GM21447 (cell line): ENCODE results near the gene FAM120B.

Source experiments
- ATAC-seq: cut with Tn5 transposase; IDR thresholded peaks from one replicate; pipeline ENCODE4 v1.9.1; 2021; ENCODE audit not compliant: unreplicated experiment

The FAM120B gene

DNA sequence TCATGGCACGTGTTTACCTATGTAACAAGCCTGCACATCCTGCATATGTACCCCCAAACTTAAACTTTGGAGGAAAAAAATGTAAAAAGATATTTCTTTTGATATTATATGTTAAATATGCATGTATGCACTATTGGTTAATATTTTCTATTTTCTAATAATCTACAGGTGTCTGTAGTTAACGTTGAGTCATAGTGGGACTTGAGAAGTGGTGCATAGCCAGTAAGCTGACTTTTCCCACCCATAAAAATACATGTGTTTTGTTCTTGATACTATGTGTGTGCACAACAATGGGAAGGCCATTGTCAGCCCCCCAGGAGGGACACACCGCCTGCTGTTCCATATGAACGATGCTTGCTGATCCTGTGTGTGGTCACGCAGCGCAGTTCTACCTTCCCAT, 49.1 kb downstream of the FAM120B start:
- ATAC-seq = no peak

DNA sequence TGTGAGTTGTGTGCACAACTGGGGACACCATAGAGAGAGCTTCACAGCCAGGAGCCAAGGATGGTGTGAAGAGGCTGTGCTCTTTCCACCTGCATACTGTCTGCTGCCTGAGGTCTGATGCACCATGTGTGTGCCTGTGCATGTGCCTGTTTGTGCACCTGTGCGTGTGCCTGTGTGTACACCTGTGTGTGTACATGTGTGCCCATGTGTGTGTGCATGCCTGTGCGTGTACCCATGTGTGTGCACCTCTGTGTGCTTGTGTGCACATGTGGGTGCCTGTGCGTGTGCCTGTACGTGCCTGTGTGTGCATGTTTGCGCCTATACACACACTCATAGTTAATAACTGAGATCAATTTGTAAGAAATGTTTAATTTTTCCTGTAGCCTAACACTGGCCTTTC, 51.3 kb downstream of the FAM120B start:
- ATAC-seq = no peak

DNA sequence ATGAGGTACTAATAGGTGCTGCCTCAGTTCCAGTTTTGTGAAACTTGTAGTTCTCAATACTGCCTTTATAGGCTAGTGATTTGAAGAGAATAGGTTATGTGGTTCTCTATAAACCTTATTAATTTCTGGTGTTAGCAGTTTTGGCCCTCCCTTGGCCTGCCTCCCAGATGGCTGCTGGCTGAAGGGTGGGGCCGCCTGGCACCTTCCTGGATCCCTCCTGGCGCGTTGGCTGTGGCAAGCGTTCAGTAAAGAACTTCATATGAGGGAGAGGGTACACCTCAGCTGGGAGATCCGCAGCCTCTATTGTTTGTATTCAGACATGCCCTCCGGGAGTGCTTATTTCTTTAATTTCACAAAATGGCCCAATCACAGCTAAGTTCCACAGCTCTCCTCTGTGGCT, 51.9 kb downstream of the FAM120B start:
- ATAC-seq = no peak

DNA sequence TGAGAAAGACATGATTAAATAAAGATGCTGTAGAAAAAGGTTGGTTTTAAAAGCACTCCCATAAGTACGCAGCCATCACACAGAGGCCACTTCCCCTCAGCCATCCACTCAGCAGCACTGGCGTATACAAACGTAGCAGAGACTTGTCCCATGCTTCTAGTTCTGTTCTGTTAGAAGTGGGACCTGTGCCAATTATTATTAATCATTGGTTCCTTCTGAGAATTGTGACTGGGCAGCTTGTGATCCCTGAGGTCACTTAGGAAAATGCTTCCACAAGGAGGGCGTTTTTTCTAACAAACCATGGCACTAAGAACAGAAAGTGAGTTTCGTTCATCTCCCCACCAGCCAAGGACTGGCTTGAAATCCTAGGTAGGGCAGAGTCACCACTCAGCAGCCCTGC, 53.9 kb downstream of the FAM120B start:
- no peak for ATAC-seq

DNA sequence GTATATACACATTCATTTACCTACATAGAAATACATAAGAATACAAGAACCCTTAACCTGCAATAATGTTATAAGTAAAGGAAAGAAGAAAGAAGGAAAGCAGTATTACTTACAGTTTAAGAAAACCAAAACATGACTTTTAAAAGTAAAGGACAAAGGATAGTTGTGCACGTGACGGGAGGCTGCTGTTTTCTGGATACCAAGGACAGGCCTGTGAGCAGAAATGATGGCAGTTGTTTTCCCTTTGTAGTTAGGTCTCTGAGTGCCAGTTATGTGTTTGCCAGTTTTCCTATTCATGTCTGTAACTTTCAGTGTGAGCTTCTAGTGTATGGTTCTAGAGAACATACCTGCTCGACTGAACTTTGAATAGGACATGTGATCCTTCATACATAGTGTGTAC, 54.8 kb downstream of the FAM120B start:
- no peak for ATAC-seq

DNA sequence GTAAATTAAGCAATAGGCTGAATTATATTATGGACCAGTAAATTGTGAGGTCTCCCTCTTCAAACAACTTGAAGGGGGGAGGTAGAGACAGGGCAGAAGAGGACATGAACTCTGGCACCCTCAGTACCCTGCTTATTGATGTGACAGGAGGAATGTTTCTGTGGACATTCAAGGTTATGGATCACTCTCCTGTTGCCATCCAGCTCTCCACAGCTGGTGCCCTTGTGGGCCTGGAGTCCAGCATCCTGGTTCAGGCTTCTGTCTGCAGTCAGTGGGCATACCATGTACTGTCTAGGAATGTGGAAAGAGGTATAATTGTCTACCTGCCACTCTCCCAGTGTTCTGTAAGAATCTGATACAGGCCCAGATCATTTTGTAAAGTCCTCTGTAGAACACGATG, 55.6 kb downstream of the FAM120B start:
- no peak for ATAC-seq

DNA sequence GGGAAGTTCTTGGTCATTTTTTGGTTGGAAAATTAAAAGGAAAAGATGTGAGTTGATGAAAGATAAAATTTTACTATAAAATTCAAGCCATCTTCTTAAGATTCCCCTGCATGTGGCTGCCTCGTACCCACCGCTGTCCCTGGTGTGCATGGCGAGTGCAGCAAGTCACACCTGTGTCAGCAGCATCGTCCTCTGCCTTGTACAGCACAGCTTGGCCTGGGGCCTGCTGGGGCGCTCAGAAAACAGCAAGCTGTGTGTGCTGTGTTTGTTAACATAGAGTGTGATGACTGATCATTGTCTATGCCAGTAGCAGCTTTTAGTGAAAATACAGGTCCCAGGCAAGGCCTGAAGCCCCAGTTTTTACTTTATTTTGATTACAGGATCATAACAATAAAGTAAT, 56.7 kb downstream of the FAM120B start:
- no peak for ATAC-seq

DNA sequence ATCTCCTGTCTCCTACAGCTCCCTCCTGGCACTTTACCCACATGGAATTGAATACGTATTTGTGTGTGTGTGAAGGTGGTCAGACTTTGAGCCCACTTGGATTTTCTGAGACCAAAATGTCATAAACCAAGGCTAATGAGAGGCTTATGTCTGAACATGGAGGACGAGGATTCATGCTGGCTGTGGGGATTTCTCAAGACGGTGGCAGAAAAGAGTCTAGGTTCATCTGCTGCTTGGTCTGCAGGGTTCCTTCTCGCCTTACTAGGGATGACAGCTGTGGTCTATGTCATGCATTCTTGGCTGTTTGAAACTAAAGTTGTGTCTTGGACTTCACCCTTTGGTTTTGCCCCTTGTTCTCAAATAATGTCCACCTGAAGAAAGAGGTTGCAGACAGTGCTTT, 58.6 kb downstream of the FAM120B start:
- ATAC-seq = no peak

DNA sequence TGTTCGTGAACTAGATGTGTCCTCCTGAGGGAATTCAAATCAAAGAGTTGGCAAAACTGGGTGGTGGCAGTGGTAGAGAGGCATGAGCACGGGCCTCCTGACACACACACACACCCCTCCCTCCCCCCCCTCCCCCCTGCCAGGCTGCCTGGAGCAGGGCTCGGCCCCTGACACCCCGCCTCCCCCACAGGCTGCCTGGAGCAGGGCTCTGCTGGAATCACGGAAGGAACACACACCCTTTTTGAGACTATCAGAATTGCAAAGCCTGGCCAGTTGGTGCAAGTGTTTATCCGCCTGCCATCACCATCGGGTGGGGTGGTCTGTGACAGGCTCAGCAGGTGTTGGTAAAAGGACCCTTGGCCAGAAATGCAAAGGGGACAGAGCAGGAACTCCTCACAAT, 59.0 kb downstream of the FAM120B start:
- ATAC-seq = no peak

DNA sequence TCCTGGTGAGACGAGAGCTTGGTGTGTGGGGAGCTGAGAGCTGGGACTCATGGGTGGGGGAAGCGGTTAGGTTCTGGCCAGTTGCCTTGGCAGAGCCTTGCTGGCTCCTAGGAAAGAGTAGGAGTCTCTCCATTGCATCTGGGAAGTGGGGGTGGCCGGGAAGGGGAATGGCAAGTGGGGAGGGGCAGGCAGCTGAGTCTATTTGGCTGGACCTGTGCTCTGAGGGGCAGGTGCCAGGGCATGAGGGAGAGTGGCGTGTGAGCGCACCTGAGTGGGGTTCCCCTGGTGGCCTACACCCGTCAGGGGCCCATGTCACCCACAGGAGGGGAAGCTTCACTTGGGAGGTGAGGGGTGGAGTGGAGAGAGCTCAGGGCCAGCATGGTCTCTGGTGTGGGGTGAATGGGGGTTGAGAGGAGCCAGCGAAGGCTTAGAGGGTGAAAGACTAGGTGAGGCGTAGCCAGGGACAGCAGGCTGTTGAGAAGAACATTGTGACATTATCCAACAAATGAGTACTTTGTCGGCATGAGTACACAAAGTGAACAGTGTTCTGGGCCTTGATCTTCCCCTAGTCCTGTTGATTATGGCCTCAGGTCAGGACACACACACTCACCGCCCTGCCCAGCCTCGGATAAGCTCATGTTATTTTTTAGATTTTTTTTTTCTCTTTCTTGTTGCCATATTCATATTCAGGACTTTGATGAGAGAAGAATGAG, 59.8 kb downstream of the FAM120B start:
- no peak for ATAC-seq

DNA sequence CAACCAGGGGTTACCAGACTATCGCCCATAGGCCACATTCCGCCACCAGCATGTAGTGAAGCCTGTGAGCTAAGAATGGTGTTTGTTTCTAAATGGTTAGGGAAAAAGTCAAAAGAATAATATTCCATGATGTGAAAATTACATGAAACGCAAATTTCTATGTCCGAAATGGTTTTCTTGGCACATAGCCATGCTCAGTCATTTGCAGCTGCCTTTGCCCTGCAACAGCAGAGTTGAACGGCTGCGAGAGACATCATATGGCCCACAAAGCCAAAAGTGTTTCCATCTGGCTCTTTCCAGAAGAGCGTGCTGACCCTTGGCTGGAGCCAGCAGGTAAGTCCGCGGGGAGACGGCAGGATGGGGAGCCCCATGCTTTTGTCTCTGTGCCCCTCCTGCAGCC, 60.7 kb downstream of the FAM120B start:
- no peak for ATAC-seq

DNA sequence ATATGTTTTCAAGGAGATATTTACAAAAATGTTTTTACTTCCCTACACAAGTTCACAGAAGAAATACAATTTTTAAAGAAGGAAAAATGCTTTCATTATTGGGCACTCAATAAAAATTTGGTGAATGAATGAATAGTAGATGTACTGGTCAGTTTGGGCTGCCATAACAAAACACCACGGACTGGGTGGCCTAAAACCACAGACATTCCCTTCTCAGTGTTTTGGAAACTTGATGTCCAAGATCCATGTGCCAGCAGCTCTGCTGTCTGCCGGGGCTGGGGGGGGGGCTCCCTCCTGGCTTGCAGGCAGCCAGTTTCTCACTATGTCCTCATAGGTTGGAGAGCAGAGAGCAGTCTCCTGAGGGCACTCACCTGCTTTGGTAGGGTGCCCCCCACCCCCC, 62.0 kb downstream of the FAM120B start:
- ATAC-seq = no peak

DNA sequence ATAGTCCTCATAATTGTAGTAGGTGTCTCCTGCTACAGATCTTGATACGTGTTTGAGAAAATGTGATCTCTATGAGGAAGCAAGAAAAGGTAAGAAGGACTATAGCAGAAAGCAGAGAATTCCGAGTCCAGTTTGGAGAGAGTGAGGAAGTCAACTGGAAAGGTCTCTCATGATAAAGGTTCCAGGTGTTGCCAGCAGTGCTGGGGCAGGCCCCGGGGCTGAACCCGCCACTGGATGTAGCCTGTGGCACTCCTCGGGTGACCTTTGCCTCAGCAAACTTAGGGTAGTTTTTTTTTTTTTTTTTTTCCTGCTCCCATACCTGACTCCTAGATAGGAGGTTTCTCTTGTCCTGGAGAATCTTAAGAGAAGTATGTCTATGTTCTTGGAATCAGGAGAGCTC, 62.8 kb downstream of the FAM120B start:
- no peak for ATAC-seq

DNA sequence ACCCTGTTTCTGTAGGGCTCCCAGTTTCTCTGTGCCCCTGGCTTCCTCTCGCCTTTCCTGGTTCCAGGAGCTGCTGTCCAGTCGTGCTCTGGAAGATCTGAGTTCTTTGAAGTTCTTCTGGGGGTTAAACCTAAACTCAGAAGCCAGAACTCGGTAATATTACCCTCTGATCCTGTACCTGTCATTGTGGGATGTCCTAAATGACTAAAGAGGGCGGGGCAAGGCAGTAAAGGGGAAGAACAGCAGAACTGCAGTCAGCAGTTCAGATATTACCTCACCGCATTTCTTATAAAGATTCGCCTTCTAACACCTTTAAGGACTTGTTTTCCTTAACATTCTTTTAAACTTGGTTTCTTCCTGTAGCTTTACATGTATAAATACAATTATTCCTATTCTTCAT, 63.9 kb downstream of the FAM120B start:
- peak; percentile 65 for ATAC-seq

DNA sequence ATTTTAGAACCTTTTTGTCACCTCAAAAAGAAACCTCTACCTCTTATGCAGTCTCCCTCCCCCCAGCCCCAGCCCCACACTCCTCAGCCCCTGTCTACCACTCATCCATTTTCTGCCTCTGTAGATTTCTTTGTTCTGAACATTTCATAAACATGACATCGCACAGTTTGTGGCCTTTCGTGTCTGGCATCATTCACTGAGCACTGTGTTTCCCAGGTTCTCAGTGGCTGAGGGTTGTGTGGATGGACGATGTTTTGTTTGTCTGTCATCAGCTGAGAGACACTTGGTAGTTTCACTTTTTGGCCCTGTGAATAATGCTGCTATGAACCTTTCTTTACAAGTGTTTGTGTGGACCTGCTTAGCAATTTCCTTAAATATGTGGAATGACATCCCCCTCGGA, 64.5 kb downstream of the FAM120B start:
- no peak for ATAC-seq

DNA sequence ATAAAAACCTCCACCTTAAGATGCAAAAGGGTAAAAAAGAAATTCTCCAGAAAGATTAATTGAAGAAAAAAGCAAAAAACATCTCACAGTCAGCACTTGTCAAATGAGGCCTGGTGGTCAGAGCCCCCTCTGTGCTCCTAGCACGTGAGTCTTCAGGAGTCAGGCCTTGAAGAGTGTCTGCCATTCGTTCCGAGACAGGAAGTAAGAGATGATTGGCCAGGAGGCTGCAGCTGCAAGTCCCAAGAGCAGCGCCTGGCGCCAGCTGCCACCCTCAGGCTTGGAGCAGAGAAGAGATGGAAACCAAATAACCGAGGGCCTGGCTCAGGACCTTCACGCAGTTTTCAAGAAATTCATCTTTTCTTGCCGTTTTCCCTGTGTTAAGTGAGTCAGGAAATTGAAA, 65.0 kb downstream of the FAM120B start:
- ATAC-seq = no peak

DNA sequence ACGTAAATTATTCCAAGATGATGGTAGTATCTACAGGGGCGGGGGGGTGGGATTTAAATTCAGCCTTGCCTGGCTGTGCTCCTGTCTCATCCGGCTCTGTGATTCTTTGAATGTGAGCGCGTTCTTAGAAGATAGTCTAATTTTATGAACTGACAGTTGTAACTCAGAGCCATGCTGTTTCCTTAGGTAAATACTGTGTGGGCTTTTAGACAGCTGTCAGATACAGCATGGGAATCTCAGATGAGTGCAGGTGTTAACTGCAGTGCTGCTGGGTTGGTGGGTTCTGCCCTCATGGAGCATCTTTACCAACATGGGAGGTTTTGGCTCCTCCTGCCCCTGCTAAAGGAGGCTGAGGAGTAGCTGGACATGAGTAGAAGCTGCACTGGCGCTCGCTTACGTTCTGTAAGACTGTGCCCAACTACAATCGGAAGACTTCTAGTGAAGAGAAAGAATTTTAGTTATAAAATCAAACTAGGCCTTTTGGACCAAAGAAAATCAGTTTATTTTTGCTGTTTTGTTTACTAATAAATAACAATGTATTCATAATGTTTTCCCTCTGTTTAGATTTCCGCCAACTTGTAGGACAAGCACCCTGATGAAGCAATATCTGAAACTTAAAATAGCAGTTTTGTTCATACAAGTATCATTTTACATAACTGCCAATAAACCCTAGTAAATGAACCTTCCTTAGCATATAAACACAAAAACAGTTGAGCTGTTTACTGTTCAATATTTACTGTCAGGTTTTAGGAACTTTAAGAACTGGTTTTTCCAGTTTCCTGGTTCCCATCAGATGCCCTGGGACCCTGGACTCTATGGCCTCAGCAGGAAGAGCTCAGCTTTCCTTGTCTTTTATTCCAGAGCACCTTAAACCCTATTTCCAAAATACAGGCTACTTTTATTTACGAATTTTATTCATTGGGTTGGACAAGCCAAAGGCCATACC, 66.1 kb downstream of the FAM120B start:
- ATAC-seq = no peak

DNA sequence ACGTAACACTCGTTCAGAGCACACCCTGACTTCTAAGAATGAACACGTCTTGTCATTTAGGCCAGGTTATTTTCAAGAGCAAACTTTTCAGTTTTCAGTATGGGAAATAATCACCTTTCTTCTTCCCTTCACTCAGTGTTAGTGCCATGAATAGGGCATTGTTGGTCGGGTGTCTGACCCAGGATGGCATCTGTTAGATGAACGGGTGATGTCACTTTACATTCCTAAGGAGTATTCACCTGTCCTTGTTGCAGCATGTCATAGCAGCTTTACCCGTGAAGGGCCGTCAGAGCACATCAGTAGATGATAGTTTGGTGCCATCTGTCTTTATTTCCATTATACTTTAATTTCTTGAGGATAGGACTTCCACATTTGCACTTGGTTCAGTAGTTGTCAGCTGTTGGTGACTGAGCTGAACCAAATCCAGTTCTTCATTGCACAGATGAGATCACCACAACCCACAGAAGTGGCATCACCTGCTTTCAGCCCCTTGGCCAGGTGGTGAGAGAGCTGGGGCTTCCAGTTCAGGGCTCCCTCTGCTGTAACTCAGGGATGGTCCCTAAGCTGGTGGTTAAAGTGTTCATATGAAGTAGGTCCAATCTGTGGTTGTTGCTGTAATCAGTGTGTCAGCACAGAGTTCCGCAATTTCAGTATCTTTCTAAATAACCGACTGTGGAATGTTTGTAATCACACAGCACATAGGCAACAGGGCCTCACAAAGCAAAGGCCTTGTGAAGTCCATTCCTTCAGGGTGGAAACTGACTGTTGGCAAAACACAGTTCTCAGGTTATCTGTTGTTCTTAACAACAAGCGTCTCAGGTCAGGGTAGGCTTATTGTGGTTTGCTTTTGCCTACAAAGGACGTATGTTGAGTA, 68.2 kb downstream of the FAM120B start:
- no peak for ATAC-seq

DNA sequence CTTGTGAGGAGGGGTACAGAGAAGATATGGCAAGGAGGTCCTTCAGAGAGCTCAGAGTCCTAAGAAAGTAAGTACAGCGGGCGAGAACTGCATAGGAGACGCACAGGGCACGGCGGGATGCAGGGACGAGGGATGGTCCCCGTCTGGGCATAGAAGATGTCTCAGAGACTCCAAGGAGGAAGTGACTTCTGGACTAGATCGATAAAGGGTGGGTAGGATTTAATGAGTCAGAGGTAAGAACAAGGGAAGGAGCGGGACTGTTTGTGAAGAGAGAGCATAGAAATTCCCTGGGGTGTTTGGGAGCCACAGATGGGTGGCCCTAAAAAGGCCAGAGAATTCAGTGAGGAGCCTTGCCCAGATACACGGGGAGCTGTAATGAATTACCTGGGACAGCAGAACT, 69.1 kb downstream of the FAM120B start:
- no peak for ATAC-seq

DNA sequence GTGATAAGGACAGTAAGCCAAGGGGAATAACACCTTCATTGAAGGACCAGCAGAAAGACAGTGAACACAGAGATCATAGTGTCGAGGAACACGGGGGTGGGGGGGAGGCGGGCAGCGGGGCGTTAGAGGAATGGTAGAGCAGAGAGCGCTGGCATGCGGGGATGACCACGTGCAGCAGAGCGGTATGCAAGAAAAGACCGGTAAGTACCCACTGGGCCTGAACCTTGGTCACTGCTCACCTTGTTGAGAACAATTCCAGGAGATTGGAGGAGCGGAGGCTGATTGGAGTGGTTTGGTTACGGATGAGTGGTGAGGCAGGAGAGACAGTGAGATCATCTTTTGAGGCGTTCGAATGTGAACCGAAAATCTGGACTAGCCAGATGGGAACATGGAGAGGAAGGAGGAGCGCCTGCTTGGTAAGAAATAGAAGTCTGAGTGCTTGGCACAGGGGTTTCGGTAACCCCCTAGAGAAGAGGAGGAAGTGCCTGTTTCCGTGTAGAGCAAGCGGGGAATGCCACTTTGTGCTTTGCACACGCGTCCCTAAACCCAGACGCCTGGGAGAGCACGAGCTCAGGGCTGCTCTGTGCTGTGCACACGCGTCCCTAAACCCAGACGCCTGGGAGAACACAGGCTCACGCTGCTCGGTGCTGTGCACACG, 70.0 kb downstream of the FAM120B start:
- ATAC-seq = no peak

DNA sequence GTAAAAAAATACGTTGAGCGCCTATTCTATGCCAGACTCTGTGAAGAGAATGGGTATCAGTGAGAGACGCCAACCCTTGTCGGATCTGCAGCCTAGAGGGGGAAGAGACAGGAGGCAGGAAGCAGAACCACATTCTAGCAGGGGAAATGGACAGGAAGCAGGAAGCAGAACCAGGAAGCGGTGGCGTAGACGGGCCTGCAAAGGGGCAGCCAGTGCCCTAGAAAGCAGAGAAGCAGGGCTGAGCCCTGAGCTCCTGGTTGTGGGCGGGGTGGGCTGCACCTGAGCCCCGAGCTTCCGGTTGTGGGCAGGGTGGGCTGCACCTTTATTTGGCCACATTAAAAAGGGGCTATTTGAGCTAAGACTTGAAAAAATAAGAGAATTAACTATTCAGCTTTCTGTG, 71.9 kb downstream of the FAM120B start:
- no peak for ATAC-seq
